OCI-LY3 (cell line): ENCODE data around the gene PLSCR1.

Experiments used
- H2AFZ ChIP-seq: fragments of 200-600, 300-600 bp; shearing (Covaris generic); 2 replicates; pipeline ENCODE4 v1.6.0; 2014; ENCODE audit warnings: antibody characterized with exemption, low read depth, low read length
- H3K27ac ChIP-seq: fragments of 200-600, 300-600 bp; sonication (generic); 2 replicates; pipeline ENCODE4 v1.5.1; 2014; ENCODE audit warnings: mild to moderate bottlenecking, low read length, moderate library complexity, mixed read lengths
- H3K27me3 ChIP-seq: fragments of 200-600, 300-600 bp; sonication (generic); 2 replicates; pipeline ENCODE4 v1.6.1; 2014; ENCODE audit warnings: low read depth, low read length, mixed read lengths
- H3K36me3 ChIP-seq: fragments of 200-600, 300-600 bp; sonication (generic); replicated peaks from 2 replicates; pipeline ENCODE3; 2014; ENCODE audit warnings: low read depth, low read length, mixed read lengths
- H3K4me1 ChIP-seq: fragments of 300-600, 200-600 bp; sonication (generic); 2 replicates; pipeline ENCODE4 v1.6.1; 2014; ENCODE audit warnings: low read length, mixed read lengths
- H3K4me2 ChIP-seq: fragments of 200-600, 300-600 bp; sonication (generic); 2 replicates; pipeline ENCODE4 v1.6.1; 2014; ENCODE audit warnings: low read length, mixed read lengths
- H3K4me3 ChIP-seq: fragments of 300-600, 200-600 bp; sonication (generic); 2 replicates; pipeline ENCODE4 v1.5.1; 2014; ENCODE audit warnings: antibody characterized with exemption, mild to moderate bottlenecking, low read length, moderate library complexity
- H3K79me2 ChIP-seq: fragments of 300-600, 200-600 bp; shearing (Covaris generic); 2 replicates; pipeline ENCODE4 v1.6.1; 2014; ENCODE audit warnings: mild to moderate bottlenecking, low read length, mixed read lengths
- H3K9ac ChIP-seq: fragments of 300-600, 200-600 bp; shearing (Covaris generic); 2 replicates; pipeline ENCODE4 v1.6.0; 2014; ENCODE audit warnings: mild to moderate bottlenecking, low read length, moderate library complexity
- H3K9me3 ChIP-seq: fragments of 200-600, 300-600 bp; shearing (Covaris generic); 2 replicates; pipeline ENCODE4 v1.6.1; 2014; ENCODE audit warnings: low read length, mixed read lengths; ENCODE audit not compliant: insufficient read depth
- H4K20me1 ChIP-seq: fragments of 200-600, 300-600 bp; sonication (generic); 2 replicates; pipeline ENCODE4 v1.6.1; 2016; ENCODE audit warnings: low read length, mixed read lengths; ENCODE audit not compliant: insufficient read depth
- EZH2phosphoT487 ChIP-seq: fragments of 200-600 bp; shearing (Covaris generic); IDR thresholded peaks from 2 replicates; pipeline ENCODE4 v1.6.1; 2018; ENCODE audit warnings: antibody characterized with exemption, mixed run types, low read depth
- TF ChIP-seq, protein P1 (sequence below): fragments of 200-600, 300-600 bp; sonication (generic); IDR thresholded peaks from 2 replicates; pipeline ENCODE4 v1.5.1; 2014; ENCODE audit warnings: antibody characterized with exemption, low read length, low read depth

Gene PLSCR1

DNA sequence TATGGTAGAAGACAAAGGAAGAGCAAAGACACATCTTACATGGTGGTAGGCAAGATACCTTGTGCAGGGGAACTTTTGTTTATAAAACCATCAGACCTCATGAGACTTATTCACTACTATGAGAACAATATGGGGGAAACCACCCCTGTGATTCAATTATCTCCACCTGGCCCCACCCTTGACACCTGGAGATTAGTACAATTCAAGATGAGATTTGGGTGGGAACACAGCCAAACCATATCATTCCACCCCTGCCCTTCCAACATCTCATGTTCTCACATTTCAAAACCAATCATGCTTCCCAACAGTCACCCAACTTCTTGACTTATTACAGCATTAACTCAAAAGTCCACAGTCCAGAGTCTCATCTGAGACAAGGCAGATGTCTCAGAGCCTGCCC is 21.7 kb upstream of the PLSCR1 start:
- Histone ChIP-seq H3K79me2 (no peaks in the 10 kb centered on the region), H3K36me3 (no peaks in the 10 kb centered on the region), H3K9ac (no peak overlapping the region), H3K27ac (no peak overlapping the region), H3K4me3 (no peak overlapping the region), H3K4me2 (no peak overlapping the region), H3K9me3 (no peaks in the 10 kb centered on the region), H2AFZ (no peak overlapping the region), H4K20me1 (no peaks in the 10 kb centered on the region), H3K27me3 (no peaks in the 10 kb centered on the region), H3K4me1 (no peaks in the 10 kb centered on the region)
- TF ChIP-seq, protein P1, sequence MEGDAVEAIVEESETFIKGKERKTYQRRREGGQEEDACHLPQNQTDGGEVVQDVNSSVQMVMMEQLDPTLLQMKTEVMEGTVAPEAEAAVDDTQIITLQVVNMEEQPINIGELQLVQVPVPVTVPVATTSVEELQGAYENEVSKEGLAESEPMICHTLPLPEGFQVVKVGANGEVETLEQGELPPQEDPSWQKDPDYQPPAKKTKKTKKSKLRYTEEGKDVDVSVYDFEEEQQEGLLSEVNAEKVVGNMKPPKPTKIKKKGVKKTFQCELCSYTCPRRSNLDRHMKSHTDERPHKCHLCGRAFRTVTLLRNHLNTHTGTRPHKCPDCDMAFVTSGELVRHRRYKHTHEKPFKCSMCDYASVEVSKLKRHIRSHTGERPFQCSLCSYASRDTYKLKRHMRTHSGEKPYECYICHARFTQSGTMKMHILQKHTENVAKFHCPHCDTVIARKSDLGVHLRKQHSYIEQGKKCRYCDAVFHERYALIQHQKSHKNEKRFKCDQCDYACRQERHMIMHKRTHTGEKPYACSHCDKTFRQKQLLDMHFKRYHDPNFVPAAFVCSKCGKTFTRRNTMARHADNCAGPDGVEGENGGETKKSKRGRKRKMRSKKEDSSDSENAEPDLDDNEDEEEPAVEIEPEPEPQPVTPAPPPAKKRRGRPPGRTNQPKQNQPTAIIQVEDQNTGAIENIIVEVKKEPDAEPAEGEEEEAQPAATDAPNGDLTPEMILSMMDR = no peak
- no peak for TF ChIP-seq EZH2phosphoT487

DNA sequence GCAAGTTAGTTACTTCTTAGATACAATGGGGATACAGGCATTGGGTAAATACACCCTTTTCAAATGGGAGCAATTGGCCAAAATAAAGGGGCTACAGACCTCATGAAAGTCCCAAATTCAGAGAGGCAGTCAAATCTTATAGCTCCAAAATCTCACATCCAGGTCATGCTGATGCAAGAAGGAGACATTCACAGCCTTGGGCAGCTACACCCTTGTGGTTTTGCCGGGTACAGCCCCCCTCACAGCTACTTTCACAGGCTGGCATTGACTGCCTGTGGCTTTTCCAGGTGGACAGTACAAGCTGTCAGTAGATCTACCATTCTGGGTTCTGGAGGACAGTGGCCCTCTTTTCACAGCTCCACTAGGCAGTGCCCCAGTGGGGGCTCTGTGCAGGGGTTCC is 17.5 kb upstream of the PLSCR1 start:
- Histone ChIP-seq H3K36me3 (no peaks in the 10 kb centered on the region), H2AFZ (no peak overlapping the region), H3K4me1 (0 out of 2 replicates have a peak, but pooled peaks cover 3% of the 10 kb centered on the region), H3K9ac (no peak overlapping the region), H3K27me3 (no peaks in the 10 kb centered on the region), H3K4me2 (no peak overlapping the region), H3K79me2 (no peaks in the 10 kb centered on the region), H3K27ac (no peak overlapping the region), H3K4me3 (no peak overlapping the region), H3K9me3 (no peaks in the 10 kb centered on the region), H4K20me1 (no peaks in the 10 kb centered on the region)
- TF ChIP-seq EZH2phosphoT487 = no peak
- TF ChIP-seq, protein P1 = no peak

DNA sequence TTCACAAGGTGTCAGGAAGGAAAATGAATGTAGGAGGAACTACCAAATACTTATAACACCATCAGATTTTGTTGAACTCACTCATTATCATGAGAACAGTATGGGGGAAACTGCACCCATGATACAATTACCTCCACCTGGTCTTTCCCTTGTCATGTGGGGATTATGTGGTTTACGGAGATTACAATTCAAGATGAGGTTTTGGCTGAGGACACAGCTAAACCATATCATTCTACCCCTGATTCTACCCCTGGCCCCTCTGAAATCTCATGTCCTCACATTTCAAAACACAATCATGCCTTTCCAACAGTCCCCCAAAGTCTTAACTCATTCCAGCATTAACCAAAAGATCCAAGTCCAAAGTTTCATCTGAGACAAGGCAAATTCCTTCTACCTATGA is 17.1 kb upstream of the PLSCR1 start:
- H3K9ac ChIP-seq = no peak overlapping the region
- TF ChIP-seq, protein P1 = no peak
- no peak for TF ChIP-seq EZH2phosphoT487
- H3K27ac ChIP-seq = no peak overlapping the region
- H3K27me3 ChIP-seq = no peaks in the 10 kb centered on the region
- H2AFZ ChIP-seq = no peak overlapping the region
- H3K36me3 ChIP-seq = no peaks in the 10 kb centered on the region
- H3K9me3 ChIP-seq = no peaks in the 10 kb centered on the region
- no peak overlapping the region for H3K4me3 ChIP-seq
- H4K20me1 ChIP-seq = no peaks in the 10 kb centered on the region
- no peak overlapping the region for H3K4me2 ChIP-seq
- no peaks in the 10 kb centered on the region for H3K79me2 ChIP-seq
- 0 out of 2 replicates have a peak, but pooled peaks cover 3% of the 10 kb centered on the region for H3K4me1 ChIP-seq

DNA sequence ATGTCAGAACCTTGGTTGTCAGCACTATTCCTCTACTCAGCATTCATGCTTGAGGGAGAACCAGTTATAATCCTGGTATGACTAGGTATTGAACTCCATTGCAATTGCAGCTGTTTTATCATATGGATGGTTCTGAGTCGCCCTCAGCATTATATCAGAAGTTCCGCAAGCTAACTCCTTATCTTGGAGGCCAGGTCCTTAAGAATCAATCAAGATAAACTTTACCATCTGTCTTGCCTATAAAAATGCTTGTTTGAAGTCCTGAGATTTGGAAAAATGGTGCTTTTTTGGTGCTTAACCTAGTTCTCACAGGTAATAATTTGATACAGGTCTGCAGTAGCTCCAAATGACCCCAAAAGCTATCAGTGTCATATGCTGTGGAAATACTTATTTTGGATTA is 16.3 kb upstream of the PLSCR1 start:
- TF ChIP-seq, protein P1 = no peak
- TF ChIP-seq EZH2phosphoT487 = no peak
- Histone ChIP-seq H3K9ac (no peak overlapping the region), H3K9me3 (no peaks in the 10 kb centered on the region), H3K27ac (no peak overlapping the region), H3K27me3 (no peaks in the 10 kb centered on the region), H3K4me1 (0 out of 2 replicates have a peak, but pooled peaks cover 3% of the 10 kb centered on the region), H3K4me2 (no peak overlapping the region), H3K4me3 (no peak overlapping the region), H3K79me2 (no peaks in the 10 kb centered on the region), H3K36me3 (no peaks in the 10 kb centered on the region), H2AFZ (no peak overlapping the region), H4K20me1 (no peaks in the 10 kb centered on the region)
